ENCODE data around the gene PARVB.

DNA sequence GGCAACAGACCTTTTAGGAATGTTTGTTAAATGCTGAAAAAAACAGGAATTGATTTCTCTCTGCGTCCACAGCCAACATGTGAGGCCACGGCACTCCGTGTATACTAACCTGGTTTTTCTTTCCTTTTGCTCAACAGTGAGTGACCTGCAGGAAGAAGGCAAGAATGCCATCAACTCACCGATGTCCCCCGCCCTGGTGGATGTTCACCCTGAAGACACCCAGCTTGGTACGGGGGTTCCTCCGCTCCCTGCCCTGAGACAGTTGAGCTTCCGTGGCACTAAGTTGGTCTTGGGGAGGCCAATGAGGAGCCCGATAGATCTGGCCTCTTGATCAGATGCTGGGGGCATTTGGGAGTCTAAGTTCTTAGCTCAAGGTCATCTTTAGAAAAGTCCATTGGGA lies 69.7 kb downstream of the PARVB start:
- no peak for TF ChIP-seq ZNF274 (IDR thresholded peaks at IDR 0.05; ENCODE audit: low read depth, low read length)
- no peak for TF ChIP-seq SUZ12 (IDR thresholded peaks at IDR 0.05; ENCODE audit: extremely low read depth, insufficient read depth, insufficient read length)
- TF ChIP-seq YY1 (IDR thresholded peaks at IDR 0.05; ENCODE audit: insufficient read depth, insufficient read length): no peak

All from NT2/D1 (cell line).